CD4-positive, CD25-positive, alpha-beta regulatory T cell (primary cell): Measurements from ENCODE around the gene KDM2B. TPM values are rescaled to one million over a fixed set of nuclear protein-coding genes. Genes with fewer than 3 reads are reported as not detected.

ENCODE experiments used
- ATAC-seq, 2 donors: fragments of 150-1000 bp; cut with Tn5 transposase; one replicate each; pipeline ENCODE4 v1.10.0; 2021; ENCODE audit warnings: low read depth in 2 of 2, moderate number of reproducible peaks in 2 of 2, moderate library complexity in 1 of 2
- DNase-seq, 3 donors: peaks; one replicate each; pipeline versions ENCODE4 v3.0.0 to v3.0.0-alpha.2; 2012 to 2022; ENCODE audit warnings: mixed read lengths in 1 of 3
- H3K27ac ChIP-seq: one replicate; pipeline ENCODE4 v1.7.0; 2013; ENCODE audit warnings: mild to moderate bottlenecking, low read length; ENCODE audit not compliant: insufficient read depth, poor library complexity, severe bottlenecking
- H3K27me3 ChIP-seq: one replicate; pipeline ENCODE4 v1.7.0; 2013; ENCODE audit warnings: low read length; ENCODE audit not compliant: control insufficient read depth, insufficient read depth
- H3K36me3 ChIP-seq: one replicate; pipeline ENCODE4 v1.7.0; 2013; ENCODE audit warnings: mild to moderate bottlenecking, low read length, moderate library complexity; ENCODE audit not compliant: control insufficient read depth, insufficient read depth
- H3K4me1 ChIP-seq: 2 replicates; pipeline ENCODE4 v1.7.0; 2013; ENCODE audit warnings: mild to moderate bottlenecking, low read length; ENCODE audit not compliant: insufficient read depth, control insufficient read depth, poor library complexity, severe bottlenecking
- H3K4me3 ChIP-seq: one replicate; pipeline ENCODE4 v1.7.0; 2013; ENCODE audit warnings: low read depth, mild to moderate bottlenecking, low read length, moderate library complexity
- H3K9me3 ChIP-seq, 2 experiments: 1 replicate in 1 of 2; 2 replicates in 1 of 2; pipeline ENCODE4 v1.7.0; 2013; ENCODE audit warnings: low read length in 2 of 2, mild to moderate bottlenecking in 1 of 2, moderate library complexity in 1 of 2; ENCODE audit not compliant: control insufficient read depth in 2 of 2
- H3K27ac Mint-ChIP-seq, 3 donors: one replicate each; pipeline ENCODE4 v1.8.0; 2020 to 2022; ENCODE audit warnings: mild to moderate bottlenecking in 3 of 3, mixed read lengths in 3 of 3, moderate library complexity in 2 of 3
- H3K27me3 Mint-ChIP-seq: one replicate; pipeline ENCODE4 v1.8.0; 2022; ENCODE audit warnings: mild to moderate bottlenecking, mixed read lengths
- H3K36me3 Mint-ChIP-seq: one replicate; pipeline ENCODE4 v1.8.0; 2020; ENCODE audit warnings: mixed read lengths
- H3K4me1 Mint-ChIP-seq, 4 donors: one replicate each; pipeline ENCODE4 v1.8.0; 2020 to 2022; ENCODE audit warnings: mixed read lengths in 4 of 4, mild to moderate bottlenecking in 1 of 4
- H3K4me3 Mint-ChIP-seq, 4 donors: one replicate each; pipeline ENCODE4 v1.8.0; 2020 to 2022; ENCODE audit warnings: mild to moderate bottlenecking in 4 of 4, mixed read lengths in 4 of 4, moderate library complexity in 3 of 4
- H3K9me3 Mint-ChIP-seq, 7 donors: one replicate each; pipeline ENCODE4 v1.8.0; 2020 to 2022; ENCODE audit warnings: mixed read lengths in 7 of 7, mild to moderate bottlenecking in 3 of 7, moderate library complexity in 2 of 7
- polyA plus RNA-seq, 4 donors: library from polyadenylated mRNA; unstranded; fragments of 300-500 nt; fragmentation: Illumina TruSeq; gene quantifications; one replicate each; pipeline ENCODE4 v1.2.3, GENCODE V29; 2021
- total RNA-seq: library from RNA; stranded (reverse); gene quantifications from one replicate; pipeline ENCODE4 v1.2.3, GENCODE V29; 2022

Gene KDM2B
- total and polyA plus RNA-seq, 5 donors from 2014 or later, result 9.4 to 128 (median 11.5) TPM

DNA sequence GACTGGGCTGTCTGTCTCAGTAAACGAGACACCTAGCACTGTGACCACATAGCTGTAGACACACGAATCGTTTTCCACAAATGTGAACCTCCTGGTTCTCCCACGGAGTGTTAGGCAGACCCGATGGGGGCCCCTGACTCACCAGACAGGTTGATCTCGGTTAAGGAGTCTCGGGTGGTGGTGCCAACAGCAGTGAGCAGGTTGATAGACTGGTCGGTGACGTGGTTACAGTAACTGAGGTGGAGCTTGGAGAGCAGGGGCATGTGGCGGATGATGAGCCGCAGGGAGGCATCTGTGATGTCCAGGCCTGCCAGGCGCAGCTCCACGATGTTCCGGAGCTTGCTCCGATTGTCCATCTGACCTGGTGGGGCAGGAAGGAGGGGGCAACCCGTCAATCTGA lies 141.1 kb downstream of the KDM2B start:
- no peak overlapping the region for H3K27ac ChIP-seq
- Mint-ChIP-seq H3K9me3 (peaks cover 0 to 3% (median 0%) of the 10 kb centered on the region in 7 donors), H3K4me3 (no peak overlapping the region), H3K27me3 (no peaks in the 10 kb centered on the region), H3K36me3 (peaks cover 42% of the 10 kb centered on the region), H3K4me1 (peaks cover 0 to 9% (median 2%) of the 10 kb centered on the region in 4 donors), H3K27ac (no peak overlapping the region)
- H3K4me1 ChIP-seq, result no peaks in the 10 kb centered on the region
- no peaks in the 10 kb centered on the region for H3K27me3 ChIP-seq
- no peak overlapping the region for H3K4me3 ChIP-seq
- H3K36me3 ChIP-seq, result peaks cover 60% of the 10 kb centered on the region
- DNase-seq (no peak), ATAC-seq (no peak)
- H3K9me3 ChIP-seq, result peaks cover 0 to 4% of the 10 kb centered on the region in 2 experiments

DNA sequence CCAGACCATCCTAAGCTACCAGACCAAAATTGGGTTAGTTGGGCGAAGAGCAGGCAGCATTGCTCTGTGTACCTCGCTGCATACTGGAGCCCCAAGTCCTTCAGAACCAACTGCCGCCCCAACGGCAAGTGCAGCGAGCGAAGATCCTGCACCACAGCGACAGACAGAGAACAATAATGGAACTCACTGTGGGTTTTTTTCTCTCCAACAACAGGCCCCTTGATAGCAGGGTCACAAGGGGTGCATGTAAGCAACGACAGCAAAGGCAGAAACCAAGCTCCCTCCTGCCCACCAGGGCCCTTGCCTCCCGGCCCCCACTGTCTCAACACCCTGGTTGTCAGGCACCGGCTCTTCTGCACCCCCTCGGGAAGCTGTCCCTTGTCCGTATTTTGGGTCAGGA lies 141.9 kb downstream of the KDM2B start:
- H3K27me3 ChIP-seq, result no peaks in the 10 kb centered on the region
- no peak overlapping the region for H3K27ac Mint-ChIP-seq
- H3K27me3 Mint-ChIP-seq, result no peaks in the 10 kb centered on the region
- peaks cover 0 to 4% of the 10 kb centered on the region in 2 experiments for H3K9me3 ChIP-seq
- no peaks in the 10 kb centered on the region for H3K4me1 ChIP-seq
- peaks cover 58% of the 10 kb centered on the region for H3K36me3 ChIP-seq
- peaks cover 0 to 9% (median 2%) of the 10 kb centered on the region in 4 donors for H3K4me1 Mint-ChIP-seq
- no peak overlapping the region for H3K4me3 Mint-ChIP-seq
- no peak for DNase-seq
- peaks cover 43% of the 10 kb centered on the region for H3K36me3 Mint-ChIP-seq
- no peak overlapping the region for H3K4me3 ChIP-seq
- H3K27ac ChIP-seq, result no peak overlapping the region
- ATAC-seq, result no peak
- peaks cover 0 to 3% (median 0%) of the 10 kb centered on the region in 7 donors for H3K9me3 Mint-ChIP-seq

DNA sequence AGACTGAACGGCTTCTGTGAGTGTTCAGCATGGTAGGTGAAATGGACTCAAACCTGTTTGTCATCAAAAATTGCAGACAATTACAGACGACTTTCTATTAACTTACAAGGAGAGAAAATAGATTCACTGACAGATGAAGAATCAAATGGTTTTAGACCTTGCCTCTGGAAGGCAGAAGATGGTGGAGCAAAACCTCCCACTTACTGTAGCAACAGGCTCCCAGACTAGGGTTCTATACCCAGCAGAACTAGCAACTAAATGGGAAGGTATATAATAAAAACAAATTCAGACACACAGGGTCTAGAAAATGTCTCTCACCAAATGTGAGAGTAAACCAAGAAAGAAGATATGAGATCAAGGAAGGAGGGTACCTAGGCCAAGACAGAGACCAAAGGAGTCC lies 144.1 kb downstream of the KDM2B start:
- Mint-ChIP-seq H3K36me3 (peaks cover 48% of the 10 kb centered on the region), H3K27me3 (no peaks in the 10 kb centered on the region), H3K4me1 (peaks cover 0 to 9% (median 3%) of the 10 kb centered on the region in 4 donors), H3K27ac (no peak overlapping the region), H3K9me3 (peaks cover 0 to 3% (median 0%) of the 10 kb centered on the region in 7 donors), H3K4me3 (no peak overlapping the region)
- no peak for ATAC-seq
- DNase-seq, result no peak
- H3K27ac ChIP-seq, result no peak overlapping the region
- no peaks in the 10 kb centered on the region for H3K4me1 ChIP-seq
- peaks cover 0 to 4% of the 10 kb centered on the region in 2 experiments for H3K9me3 ChIP-seq
- no peak overlapping the region for H3K4me3 ChIP-seq
- H3K36me3 ChIP-seq, result peaks cover 70% of the 10 kb centered on the region
- H3K27me3 ChIP-seq, result no peaks in the 10 kb centered on the region

DNA sequence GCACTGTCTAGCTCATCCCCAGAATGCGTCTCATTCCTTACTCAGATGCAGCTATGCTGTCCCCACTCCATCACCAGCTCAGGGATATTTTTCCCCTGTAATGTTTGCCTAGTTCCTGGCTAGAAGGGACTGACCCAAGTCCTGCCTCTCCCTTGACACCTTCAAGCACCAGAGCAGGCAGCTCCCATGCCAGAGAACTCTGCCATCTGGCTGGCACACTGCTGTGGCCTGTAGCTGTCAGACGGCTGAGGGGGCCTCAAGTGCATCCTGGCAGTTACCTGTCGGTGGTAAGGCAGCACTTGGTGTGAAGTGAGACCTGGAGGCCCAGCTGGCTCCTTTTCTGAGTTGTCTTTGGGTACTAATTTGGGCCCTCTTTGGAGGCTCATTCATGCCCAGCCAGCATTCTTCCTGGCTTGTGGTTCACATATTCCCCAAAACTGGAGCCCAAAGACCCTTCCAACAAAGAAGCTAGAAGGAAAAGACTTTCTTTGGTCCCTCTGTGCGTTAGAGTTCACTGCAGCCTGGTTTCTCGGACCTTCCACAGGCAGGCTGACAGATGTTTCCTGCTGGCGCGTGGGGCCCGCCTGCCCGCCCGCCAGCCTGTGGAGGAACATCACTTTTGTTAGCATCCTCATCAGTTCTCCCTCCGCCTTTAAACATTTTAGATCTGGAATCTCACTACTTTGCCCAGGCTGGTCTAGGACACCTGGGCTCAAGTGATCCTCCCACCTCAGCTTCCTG lies 147.9 kb downstream of the KDM2B start:
- peaks cover 0 to 3% (median 0%) of the 10 kb centered on the region in 7 donors for H3K9me3 Mint-ChIP-seq
- Histone ChIP-seq H3K4me1 (no peaks in the 10 kb centered on the region), H3K36me3 (peaks cover 81% of the 10 kb centered on the region), H3K9me3 (peaks cover 0 to 4% of the 10 kb centered on the region in 2 experiments), H3K27ac (no peak overlapping the region), H3K27me3 (no peaks in the 10 kb centered on the region), H3K4me3 (no peak overlapping the region)
- ATAC-seq, result no peak
- no peaks in the 10 kb centered on the region for H3K27me3 Mint-ChIP-seq
- H3K27ac Mint-ChIP-seq, result peak overlapping the region; percentile 52 to 84 (median 76)
- H3K4me1 Mint-ChIP-seq, result peaks cover 0 to 13% (median 5%) of the 10 kb centered on the region in 4 donors
- peaks cover 51% of the 10 kb centered on the region for H3K36me3 Mint-ChIP-seq
- H3K4me3 Mint-ChIP-seq, result no peak overlapping the region
- DNase-seq, result no peak

DNA sequence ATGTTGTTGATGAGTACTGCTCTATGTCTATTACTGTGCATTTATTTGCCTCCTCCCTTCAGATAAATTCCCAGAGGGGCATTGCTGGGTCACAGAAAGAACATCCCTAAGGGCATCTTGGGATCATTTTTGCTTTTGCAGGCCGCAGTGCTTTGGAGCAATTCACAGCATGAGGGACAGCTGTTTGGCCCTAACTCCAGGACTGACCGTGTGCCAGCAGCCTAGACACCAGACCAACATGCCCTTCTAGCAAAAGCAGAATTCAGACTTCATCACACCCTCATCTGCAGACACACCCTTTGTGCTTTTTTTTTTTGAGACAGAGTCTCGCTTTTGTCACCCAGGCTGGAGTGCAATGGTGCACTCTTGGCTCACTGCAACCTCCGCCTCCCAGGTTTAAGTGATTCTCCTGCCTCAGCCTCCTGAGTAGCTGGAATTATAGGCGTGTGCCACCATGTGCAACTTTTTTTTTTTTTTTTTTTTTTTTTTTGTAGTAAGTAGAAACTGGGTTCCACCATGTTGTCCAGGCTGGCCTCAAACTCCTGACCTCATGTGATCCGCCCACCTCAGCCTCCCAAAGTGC lies 149.9 kb downstream of the KDM2B start:
- H3K36me3 Mint-ChIP-seq, result peaks cover 49% of the 10 kb centered on the region
- no peak overlapping the region for H3K4me3 Mint-ChIP-seq
- peaks cover 0 to 13% (median 5%) of the 10 kb centered on the region in 4 donors for H3K4me1 Mint-ChIP-seq
- H3K27ac Mint-ChIP-seq, result peak overlapping the region in 2 of 3 donors; percentile 26 to 31
- peaks cover 0 to 2% (median 0%) of the 10 kb centered on the region in 7 donors for H3K9me3 Mint-ChIP-seq
- H3K4me3 ChIP-seq, result no peak overlapping the region
- no peaks in the 10 kb centered on the region for H3K4me1 ChIP-seq
- no peaks in the 10 kb centered on the region for H3K27me3 Mint-ChIP-seq
- peaks cover 86% of the 10 kb centered on the region for H3K36me3 ChIP-seq
- DNase-seq (no peak), ATAC-seq (no peak)
- H3K27me3 ChIP-seq, result no peaks in the 10 kb centered on the region
- no peaks in the 10 kb centered on the region for H3K9me3 ChIP-seq
- no peak overlapping the region for H3K27ac ChIP-seq

- H3K4me3 Mint-ChIP-seq, result no peak overlapping the region
- peaks cover 43% of the 10 kb centered on the region for H3K36me3 Mint-ChIP-seq
- no peaks in the 10 kb centered on the region for H3K27me3 ChIP-seq
- ATAC-seq, result no peak
- no peak overlapping the region for H3K27ac Mint-ChIP-seq
- peaks cover 0 to 2% (median 0%) of the 10 kb centered on the region in 7 donors for H3K9me3 Mint-ChIP-seq
- no peak overlapping the region for H3K4me3 ChIP-seq
- H3K36me3 ChIP-seq, result peaks cover 94% of the 10 kb centered on the region
- H3K27me3 Mint-ChIP-seq, result no peaks in the 10 kb centered on the region
- no peak for DNase-seq
- no peaks in the 10 kb centered on the region for H3K9me3 ChIP-seq
- H3K4me1 Mint-ChIP-seq, result peaks cover 0 to 9% (median 4%) of the 10 kb centered on the region in 4 donors
- H3K27ac ChIP-seq, result no peak overlapping the region
- H3K4me1 ChIP-seq, result no peaks in the 10 kb centered on the region
Observed at GRCh38 chr12:121428883-121429282, 151.9 kb downstream of the KDM2B start.

DNA sequence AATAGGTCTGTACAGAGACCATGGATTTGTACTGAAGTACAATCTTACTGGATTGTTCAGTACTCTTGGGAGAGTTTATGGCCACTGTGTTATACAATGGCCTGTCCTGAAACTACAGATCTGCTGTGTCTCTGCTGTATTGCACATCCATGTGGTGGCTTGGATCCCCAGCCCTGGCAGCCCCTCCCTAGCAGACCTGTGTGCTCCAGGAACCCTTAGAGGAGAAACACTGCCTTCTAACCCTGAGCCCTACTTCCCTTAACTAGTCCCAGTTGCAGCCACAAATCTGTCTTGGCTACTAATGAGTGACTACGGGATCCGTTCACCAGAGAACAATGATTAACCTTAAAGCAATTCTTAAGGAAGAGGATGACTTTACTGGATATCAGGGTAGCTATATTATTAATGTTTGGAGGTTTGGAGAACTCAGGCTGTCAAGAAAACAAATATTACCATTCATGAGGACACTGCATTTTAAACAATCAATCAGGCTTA lies 153.2 kb downstream of the KDM2B start:
- Histone ChIP-seq H3K27me3 (no peaks in the 10 kb centered on the region), H3K9me3 (no peaks in the 10 kb centered on the region), H3K4me1 (no peaks in the 10 kb centered on the region), H3K4me3 (no peak overlapping the region), H3K27ac (no peak overlapping the region), H3K36me3 (peaks cover 96% of the 10 kb centered on the region)
- Mint-ChIP-seq H3K36me3 (peaks cover 43% of the 10 kb centered on the region), H3K9me3 (peaks cover 0 to 2% (median 0%) of the 10 kb centered on the region in 7 donors), H3K4me3 (no peak overlapping the region), H3K27me3 (no peaks in the 10 kb centered on the region), H3K27ac (no peak overlapping the region), H3K4me1 (peaks cover 0 to 9% (median 4%) of the 10 kb centered on the region in 4 donors)
- DNase-seq, result no peak
- peak in 1 of 2 donors; percentile 9 for ATAC-seq
